ENCODE data around the gene TRMT2B.
"Not testable (repeated sequence)": the region's sequence is repeated elsewhere in the genome, so short reads cannot be mapped to it uniquely, and the experiment has no call there.

TRMT2B gene

DNA sequence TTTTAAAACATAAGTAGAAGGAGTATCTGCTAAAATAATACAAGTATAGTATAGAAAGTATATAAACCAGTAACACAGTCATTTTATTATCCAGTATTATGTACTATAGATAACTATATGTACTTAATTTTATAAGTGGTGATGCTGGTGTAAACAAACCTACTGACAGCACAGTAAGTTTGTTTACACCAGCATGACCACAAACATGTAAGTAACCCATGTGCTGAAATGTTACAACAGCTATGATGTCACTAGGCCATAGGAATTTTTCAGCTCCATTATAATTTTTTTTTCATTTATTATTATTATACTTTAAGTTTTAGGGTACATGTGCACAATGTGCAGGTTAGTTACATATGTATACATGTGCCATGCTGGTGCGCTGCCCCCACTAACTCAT, 39.9 kb downstream of the TRMT2B start:
- DNase-seq (ENCODE audit: insufficient read length, low spot score); FAIRE-seq: not testable (repeated sequence)

GRCh38 chrX:101009090-101009489, 42.8 kb downstream of the TRMT2B start:
- no peak for FAIRE-seq
- no peak for DNase-seq (ENCODE audit: insufficient read length, low spot score)

- FAIRE-seq = no peak
- no peak for DNase-seq (ENCODE audit: insufficient read length, low spot score)
Observed at GRCh38 chrX:100999451-100999850, 52.5 kb downstream of the TRMT2B start.

GRCh38 chrX:100995469-100995868, 56.4 kb downstream of the TRMT2B start:
- FAIRE-seq = no peak
- no peak for DNase-seq (ENCODE audit: insufficient read length, low spot score)

DNA sequence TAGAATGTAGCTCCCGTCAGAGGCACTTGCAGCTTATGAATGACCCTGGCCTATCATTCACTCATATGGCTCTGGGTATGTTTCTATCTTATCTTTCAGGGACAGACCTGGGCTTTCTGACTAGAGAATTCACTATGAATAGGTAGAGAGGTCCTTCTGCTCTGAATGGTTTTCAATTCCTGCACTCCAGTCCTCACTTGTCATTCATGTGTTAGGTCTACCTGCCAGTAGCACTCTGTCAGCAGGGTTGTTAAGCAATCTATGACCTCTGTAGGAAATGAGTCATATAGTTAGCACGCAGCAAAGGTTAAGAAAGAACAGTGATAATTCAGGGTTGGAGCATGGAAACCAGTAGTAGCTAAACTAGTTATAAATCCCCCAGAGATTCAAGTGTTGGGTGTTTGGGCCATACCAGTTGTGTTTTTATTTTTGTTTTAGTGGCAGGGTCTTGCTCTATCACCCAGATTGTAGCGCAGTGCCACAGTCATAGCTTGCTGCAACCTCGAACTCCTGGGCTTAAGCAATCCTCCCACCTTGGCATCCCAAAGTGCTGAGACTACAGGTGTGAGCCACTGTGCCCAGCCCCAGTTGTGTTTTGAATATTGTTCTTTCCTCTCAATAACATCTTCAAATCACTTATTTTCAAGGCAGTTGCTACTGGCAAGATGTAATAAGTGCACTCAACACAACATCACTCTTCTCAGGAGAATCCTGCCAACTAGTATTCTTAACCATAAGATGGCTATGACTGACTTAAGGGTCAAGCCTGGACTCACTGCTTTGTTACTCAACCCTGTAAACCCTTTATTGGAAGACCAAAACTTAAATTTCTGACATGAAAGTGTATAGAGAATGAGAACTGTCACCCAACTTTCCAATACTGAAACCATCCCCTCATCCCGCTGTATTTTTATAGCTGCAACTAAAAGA, 57.3 kb downstream of the TRMT2B start:
- DNase-seq (ENCODE audit: insufficient read length, low spot score) (peak; percentile 10), FAIRE-seq (no peak)

DNA sequence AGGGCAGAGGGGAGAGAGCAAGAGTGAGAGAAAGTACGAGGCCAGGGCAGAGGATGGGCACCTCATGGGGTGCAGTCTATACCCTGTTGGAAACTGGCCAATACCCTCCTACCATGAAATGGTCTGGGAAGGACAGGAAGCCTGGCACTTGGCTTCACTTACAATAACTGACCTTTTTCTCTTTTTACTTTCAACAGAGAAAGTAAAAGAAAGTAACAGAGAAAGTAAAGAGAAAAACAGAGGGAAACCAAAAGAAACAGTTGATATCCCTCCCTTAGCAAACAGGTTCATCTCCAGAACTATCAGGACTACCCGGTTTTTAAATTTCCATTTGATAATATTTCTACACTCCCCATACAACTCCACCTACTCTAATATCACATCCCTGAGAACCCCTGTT, 61.8 kb downstream of the TRMT2B start:
- DNase-seq (ENCODE audit: insufficient read length, low spot score) = no peak
- no peak for FAIRE-seq

- FAIRE-seq = no peak
- no peak for DNase-seq (ENCODE audit: insufficient read length, low spot score)
Observed at GRCh38 chrX:100984818-100985217, 67.1 kb downstream of the TRMT2B start.

DNA sequence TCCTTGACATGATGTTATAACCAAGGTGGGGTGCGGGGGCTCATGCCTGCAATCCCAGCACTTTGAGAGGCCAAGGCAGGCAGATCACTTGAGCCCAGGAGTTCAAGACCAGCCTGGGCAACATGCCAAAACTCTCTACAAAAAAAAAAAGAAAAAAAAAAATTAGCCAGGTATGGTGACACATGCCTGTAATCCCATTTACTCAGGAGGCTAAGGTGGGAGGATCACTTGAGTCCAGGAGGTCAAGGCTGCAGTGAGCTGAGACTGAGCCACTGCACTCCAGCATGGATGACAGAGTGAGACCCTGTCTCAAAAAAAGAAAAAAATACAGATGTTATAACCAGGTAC, 70.4 kb downstream of the TRMT2B start:
- not testable (repeated sequence) for FAIRE-seq; DNase-seq (ENCODE audit: insufficient read length, low spot score)

DNA sequence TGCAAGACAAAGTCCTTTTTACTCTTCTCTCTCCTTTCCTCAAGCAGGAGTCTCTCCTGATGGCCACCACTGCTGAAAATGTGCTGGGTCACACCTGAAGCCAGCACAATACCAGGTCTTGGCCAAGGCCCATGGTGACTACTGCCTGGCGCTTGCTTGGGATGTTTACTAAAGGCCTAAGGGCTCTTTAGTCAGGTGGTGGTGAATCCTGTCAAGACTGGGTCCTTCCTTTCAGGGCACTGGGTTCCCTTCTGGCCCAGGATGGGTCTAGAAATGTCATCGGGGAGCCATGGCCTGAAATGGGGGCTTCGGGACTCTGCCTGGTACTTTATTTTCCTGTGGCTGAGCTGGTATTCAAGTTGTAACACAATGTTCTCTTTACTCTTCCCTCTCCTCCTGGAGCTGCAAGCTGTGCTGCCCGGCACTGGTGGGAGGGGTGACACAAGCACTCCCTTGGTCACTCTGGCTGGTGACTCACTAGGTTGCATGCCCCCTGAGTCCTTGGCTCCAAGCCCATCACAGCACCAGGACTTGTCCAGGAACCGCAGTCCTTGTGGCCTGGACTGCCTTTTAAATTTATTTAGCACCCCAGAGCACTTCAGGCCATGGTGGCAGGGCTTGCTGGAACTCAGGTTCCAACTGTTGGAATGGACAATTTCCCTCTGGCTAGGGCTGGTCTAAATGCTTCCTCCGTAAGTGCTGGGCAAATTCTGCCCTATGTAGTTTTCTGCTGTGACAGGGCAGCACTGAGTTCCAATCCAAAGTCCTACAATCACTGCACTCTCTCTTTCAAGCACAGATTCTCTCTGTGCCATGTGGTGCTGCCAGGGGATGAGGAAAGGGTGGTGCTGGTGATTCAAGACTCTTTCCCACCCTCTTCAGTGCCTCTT, 71.1 kb downstream of the TRMT2B start:
- DNase-seq (ENCODE audit: insufficient read length, low spot score) (no peak), FAIRE-seq (no peak)

DNA sequence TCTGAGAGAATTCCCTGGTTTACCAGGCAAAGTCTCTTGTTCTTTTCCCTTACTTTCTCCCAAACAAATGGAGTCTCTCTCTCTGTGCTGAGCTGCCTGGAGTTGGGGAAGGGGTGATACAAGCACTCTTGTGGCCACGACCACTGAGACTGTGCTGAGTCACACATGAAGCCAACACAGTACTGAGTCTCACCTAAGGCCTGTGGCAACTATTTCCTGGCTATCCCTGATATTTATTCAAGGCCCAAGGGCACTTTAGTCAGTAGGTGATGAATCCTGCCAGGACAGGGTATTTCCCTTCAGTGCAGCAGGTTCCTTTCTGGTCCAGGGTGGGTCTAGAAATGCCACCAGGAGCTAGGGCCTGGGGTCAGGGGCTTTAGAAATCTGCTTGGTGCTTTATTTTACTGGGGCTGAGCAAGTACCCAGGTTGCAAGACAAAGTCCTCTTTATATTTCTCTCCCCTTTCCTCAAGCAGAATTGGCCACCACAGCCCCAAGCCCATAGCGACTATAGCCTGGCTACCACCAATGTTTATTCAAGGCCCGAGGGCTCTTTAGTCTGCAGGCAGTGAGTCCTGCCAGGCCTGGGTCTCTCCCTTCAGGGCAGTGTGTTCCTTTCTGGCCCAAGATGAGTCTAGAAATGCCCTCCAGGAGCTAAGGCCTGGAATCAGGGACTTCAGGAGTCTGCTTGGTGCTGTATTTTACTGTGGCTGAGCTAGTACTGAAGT, 71.9 kb downstream of the TRMT2B start:
- no peak for FAIRE-seq
- DNase-seq (ENCODE audit: insufficient read length, low spot score) = no peak

DNA sequence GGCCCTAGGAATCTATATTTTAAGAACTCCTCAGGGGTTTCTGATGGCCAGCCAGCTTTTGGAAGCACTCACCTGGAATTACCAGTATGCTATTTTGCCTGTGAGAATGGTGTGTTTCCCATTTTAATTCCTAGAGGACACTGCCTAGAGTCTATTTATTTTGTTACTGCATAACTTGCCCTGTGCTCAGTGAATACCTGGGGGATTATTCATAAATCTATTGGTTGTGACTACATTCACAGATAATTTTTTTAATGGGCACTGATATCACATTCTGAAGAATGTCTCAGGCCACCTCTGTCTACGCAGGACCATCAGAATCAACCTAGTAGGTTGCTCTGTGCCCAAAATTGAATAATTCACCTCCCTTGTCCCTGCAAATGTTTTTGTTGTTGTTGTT, 75.7 kb downstream of the TRMT2B start:
- no peak for FAIRE-seq

DNA sequence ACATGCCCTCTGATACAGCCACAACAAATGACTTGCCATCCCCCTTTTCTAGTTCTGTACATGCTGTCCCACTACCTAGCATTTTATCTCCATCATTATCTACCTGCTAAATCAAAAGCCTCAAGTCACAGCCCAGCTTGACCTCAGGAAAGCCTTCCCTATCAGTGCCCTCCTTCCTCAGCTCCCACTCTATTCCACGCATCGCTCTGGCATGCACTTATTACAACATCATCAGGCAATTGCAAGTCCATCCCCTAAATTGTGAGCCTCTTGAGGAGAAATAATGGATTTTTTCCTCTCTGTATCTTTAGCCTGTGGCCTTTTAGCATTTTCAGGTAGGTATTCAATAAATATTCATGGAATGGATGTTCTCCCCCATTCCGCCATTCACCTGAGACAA, 76.7 kb downstream of the TRMT2B start:
- no peak for FAIRE-seq
- no peak for DNase-seq (ENCODE audit: insufficient read length, low spot score)

More for the DNA sequence above, 75.7 kb downstream of the TRMT2B start:
- DNase-seq (ENCODE audit: insufficient read length, low spot score) = no peak

DNA sequence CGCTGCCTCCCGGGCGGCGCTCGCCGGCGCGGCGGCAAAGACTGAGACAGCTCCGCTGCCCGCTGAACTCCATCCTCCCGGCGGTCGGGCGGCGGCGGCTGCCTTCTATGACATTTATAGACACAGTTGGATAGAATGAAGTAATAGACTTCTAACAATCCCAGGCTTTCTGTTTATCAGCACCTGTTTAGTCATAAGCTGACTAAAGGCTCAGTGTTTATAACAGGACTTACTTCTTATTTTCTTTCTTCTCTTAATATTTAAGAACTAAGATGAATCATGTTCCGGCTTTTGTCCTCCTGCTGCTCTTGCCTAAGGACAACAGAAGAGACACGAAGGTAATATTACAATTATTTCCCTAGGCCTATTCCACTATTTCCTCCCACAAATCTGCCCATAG, 78.5 kb downstream of the TRMT2B start:
- FAIRE-seq (no peak), DNase-seq (ENCODE audit: insufficient read length, low spot score) (no peak)

- DNase-seq (ENCODE audit: insufficient read length, low spot score) (no peak), FAIRE-seq (no peak)
Observed at GRCh38 chrX:100969936-100970335, 82.0 kb downstream of the TRMT2B start.

DNA sequence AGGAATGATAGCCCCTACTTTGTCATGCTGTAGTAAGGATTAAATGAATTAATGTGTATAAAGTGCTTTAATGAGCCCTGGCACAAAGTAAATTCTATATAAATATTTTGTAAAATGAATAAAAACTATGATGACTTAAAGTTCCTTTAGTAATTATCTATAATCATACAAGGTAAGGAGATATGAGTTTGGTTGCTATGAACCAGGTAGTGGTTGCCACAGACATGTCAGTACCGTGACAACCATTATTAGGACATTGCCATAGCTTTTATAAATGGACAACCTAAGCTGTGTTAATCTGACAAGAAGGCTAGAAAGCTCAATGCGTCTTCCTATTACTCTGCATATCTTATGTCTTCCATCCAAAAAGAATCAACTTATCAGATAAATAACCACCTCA, 82.5 kb downstream of the TRMT2B start, which contains the start of gene ARL13A:
ARL13A (plus strand) TSS at position 301 of the 400 bp plus-strand sequence. CDS start 3,982 bp downstream, outside the sequence.
- DNase-seq (ENCODE audit: insufficient read length, low spot score) (no peak), FAIRE-seq (no peak)

DNA sequence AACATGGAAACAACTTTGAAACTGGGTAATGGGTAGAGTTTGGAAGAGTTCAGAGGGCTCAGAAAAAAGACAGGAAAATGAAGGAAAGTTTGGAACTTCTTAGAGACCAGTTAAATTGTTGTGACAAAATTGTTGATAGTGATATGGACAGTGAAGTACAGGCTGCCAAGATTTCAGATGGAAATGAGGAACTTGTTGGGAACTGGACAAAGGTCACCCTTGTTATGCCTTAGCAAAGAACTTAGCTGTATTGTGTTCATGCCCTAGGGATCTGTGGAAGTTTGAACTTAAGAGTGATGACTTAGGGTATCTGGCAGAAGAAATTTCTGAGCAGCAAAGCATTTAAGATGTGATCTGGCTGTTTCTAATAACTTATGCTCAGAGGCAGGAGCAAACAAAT, 87.5 kb downstream of the TRMT2B start:
- FAIRE-seq (no peak), DNase-seq (ENCODE audit: insufficient read length, low spot score) (no peak)

- FAIRE-seq (no peak), DNase-seq (ENCODE audit: insufficient read length, low spot score) (no peak)
Observed at GRCh38 chrX:100962811-100963210, 89.1 kb downstream of the TRMT2B start.
